NCI-H526 treated with DMSO at 0.1 percent for 48 hours (cell line): ENCODE measurements around the gene MIPEP.

Experiments
- DNase-seq: peaks from one replicate; lab custom pipeline; 2025; lab: John Stamatoyannopoulos, UW

MIPEP gene

DNA sequence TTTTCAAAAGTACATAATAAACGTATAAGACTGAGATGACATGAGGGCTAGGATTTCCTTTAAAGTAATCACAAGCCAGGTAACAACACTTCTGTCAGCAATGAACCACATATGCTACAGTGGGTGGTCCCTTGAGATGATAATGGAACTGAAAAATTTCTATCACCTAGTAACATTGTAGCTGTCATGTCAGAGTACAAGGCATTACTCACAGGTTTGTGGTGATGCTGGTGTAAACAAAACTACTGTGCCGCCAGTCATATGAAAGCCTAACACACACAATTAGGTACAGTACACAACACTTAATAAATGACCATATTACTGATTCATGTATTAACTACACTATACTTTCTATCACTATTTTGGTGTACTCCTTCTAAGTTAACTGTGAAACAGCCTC, 36.8 kb downstream of the MIPEP start:
- no peak for DNase-seq

DNA sequence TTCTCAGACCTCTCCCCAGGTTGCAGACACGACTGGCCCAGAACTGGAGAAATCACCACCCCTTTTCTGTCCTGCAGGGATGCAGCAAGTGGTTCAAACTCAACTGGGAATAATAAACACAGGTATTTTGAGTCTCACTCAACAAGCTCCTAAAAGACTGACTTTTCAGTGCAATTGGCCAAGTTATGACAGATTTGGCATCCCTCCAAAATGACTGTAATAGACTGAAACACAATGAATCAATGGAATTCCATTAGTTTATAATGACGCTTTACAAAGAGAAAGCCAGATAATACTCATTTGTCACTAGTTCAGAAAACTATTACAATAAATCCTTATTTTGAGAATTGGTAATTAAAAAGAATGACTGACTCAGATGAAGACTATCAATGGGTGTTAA, 38.1 kb downstream of the MIPEP start:
- no peak for DNase-seq

DNA sequence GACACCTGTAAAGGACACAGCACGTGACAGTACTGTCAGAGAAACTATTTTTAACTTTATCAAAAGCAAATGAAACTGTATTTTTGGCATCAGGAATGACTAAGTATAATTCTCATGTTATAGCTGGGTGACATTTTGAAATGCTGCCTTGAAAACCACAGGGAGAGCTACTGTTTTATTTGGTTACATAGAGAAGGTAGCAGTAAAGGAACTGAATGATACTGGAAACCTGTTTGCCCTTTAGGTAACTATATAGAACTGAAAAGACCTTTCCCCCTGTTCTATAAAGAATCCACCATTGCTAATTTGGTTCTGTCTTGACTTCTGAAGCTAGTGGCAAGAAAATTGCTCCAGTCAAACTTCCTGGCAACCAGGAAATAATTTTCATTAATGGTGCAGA, 39.1 kb downstream of the MIPEP start:
- no peak for DNase-seq

DNA sequence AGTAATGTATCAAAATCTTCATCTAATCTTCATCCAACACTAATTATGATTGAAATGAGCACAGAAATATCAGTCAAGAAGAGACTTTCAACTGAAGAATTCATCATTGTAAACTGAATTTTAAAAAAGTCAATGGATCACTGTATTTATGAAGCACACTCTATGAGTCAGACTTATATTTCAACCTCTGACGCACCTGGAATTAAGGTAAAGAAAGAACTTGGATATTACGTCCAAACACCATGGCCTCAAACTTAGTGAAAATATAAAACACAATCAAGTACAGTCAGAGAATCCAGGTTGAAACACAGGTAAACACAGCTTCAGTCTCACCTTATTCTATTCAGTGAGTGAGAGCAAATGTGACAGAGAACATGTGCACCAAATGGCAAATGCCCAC, 39.5 kb downstream of the MIPEP start:
- DNase-seq = no peak

DNA sequence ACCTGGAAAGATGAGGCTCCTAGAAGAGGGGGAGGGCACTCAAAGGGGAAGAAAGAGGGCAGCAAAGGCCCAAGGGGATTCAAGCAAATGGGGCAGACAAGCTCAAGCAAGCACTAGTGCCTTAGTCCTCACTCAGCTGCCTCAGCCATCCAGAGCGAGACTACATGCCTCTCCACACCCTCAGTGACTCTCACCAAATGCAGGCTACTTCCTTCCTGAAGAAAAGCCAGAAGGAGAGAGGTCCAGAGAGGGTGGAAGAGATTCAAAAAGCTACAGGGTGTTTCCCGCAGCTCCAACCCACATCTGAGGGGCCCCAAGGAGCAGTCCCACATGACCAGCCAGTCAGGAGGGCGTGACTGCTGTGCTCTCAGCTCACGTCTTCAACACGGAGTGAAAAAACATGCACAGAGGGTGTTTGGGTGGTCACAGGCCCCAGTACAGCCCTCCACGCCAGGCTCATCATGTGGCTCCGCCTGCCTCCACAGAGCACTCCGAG, 40.5 kb downstream of the MIPEP start:
- DNase-seq = no peak

DNA sequence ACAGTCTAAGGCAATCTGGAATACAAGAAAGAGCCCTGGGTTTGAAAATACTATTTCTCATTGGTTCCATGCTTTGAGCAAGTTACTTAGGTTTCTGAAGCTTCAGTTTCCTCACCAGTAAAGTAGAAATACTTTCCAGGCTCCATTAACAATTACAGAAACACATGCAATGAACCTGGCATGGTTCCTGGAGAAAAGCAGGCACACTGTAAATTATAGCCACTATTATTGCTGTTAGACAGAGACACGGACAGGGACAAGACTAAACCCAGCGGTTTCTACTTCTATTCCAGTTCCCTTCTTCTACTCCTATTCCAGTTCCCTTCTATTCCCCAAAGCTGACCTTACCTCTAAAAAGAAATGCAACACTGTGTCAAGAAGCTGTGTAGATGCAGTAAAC, 41.2 kb downstream of the MIPEP start:
- DNase-seq = no peak

DNA sequence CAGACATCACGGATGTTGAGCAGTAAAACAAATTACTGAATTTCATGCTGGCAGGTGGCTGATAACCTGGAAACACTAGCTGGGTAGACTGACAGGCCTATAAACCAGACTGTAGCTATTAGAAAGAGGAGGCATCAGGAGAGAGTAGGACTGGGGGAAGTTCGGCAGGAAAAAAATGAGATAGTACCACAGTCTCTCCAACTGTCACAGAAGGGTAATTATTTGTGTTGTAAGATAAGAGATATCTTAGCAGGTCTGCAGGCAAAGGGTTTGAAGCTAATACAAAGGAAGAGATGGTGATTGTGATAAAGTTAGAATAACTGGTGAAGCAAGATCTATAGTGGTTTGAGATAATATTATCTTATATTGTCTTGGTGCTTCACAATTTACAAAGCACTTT, 41.7 kb downstream of the MIPEP start:
- DNase-seq = no peak

DNA sequence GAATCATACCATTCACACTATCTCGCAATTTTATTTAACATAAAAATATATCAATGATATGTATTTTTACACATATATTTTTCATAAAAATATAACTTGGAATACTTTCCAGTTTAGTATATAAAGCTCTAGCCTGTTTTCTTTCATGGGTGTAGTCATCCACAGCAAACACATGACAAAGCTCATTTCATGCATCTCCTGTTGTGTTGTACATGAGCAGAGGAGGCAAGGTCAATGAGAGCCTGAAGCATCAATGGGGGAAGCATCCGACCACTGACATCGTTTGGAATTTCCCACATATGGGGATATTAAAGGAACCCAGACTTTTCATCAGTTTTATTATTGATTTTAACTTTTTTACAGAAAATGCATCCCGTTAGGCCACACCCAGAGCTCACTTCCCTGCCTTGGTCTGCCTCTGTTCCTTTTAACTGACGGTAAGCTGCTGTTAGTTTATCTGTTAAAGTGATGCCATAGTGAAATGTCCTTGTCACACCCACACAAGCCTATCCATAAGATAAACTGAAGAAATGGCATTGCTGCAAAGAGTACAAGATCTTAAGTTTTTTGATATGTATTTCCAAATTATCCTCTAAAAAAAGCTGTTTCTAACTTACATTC, 44.0 kb downstream of the MIPEP start:
- no peak for DNase-seq

DNA sequence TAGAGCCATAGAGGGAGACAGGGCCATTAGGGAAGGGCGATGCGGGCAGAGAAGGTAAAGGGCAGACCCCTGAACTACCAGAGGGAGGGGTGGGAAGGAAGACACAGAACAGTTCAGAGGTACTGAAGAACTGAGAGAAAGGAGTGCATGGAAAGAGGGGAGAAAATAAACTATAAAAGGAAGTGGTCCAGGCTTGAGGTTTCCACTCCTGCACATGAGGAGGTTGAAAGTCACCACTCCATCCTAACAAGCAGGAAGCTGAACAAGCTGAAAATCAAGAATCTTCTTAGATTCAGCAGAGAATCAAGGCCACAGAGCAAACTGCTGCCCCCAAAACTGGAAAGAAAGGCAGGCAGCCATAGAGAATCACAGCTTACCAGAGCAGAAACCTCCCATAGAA, 45.1 kb downstream of the MIPEP start:
- no peak for DNase-seq

DNA sequence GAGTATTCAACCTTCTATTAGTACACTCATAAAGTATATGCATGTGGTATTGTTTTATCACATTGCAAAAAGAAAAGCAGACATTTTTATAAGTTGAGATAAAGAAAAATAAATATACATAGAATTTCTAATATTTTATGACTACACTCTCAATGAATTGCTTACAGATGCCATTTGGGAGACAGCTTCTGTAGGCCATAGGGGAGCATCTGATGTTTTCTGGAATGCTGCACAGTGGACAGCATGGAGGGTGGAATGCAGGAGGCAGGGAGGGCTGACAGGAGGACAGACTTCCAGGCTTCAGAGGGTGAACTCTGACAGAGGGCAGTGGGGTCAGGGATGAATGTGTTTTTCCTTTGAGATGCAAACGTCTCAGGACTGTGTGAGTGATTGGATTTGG, 45.8 kb downstream of the MIPEP start:
- DNase-seq = no peak

DNA sequence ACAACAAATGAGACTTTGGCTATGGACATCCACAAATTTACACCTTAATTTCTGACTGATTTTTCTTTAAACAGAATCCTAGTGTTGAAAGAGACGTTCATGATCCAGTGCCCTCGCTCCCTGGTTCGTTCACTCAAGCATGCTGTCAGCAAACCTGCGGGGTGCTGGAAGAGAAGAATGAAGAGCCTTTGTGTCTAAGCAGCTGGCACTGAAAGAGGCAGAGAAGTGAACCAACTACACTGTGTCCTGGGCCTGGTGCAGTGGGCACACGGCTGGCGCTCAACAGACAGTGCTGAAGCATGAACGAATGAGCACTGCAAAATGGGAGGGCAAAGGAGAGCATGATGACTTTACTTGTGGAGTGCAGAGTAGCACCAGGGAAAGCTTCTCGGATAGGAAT, 46.8 kb downstream of the MIPEP start:
- DNase-seq = no peak

DNA sequence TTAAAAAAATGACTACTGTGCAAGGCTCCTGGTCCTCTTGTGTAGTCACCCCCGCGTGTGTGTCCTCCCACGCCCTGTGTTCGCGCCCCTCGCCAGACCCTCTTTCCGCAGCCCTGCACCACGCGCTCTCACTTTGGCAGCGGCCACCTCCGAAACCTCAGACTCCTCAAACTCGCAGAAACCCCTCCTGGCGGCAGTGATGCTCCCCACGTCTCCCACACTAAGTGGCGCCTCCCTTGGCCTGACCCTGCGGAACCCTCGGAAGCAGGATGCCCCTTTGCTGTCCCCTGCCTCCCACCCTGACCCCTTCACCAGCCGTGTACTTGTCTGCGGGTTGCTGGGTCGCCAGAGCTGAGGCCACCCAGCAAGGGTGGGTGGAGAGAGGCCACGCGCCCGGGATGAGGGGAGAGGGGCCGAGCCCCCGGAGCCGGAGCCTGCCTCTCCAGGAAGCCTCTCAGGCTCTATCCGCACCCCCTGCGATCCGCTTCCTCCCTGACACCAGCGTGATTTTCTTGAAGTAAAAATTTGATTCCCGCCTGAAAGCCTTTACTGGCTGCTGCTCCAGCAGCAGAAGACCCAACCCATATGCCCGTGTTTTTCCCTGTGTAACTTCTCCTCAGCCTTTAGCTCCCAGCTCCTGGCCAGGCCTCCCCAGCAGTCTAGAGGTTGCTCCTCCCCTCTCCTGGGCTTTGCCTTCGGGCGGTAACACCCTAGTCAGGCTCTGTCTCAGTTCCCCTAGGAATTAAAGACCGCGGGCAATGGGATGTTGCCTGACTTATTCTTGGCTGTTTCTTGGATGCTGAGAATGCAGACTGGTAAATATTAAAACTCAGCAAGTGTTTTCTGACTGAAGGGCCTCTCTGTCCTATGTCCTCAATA, 55.2 kb downstream of the MIPEP start:
- DNase-seq = no peak

DNA sequence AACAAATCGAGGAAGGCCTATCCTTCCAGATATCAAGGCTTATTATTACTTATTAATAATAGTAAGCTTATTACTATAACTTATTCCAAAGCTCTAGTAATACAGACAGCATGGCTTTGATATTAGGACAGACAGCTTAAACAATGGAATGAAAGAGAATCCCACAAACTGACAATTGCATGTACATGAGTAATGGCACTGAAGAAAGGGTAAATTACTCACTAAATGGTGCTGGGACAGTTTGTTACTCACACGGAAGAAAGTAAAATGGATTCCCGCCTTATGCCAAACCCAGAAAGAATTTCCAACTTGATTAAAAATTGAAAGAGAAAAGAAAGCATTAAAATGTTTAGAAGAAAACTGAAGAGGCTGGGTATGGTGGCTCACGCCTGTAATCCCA, 60.3 kb downstream of the MIPEP start:
- no peak for DNase-seq

DNA sequence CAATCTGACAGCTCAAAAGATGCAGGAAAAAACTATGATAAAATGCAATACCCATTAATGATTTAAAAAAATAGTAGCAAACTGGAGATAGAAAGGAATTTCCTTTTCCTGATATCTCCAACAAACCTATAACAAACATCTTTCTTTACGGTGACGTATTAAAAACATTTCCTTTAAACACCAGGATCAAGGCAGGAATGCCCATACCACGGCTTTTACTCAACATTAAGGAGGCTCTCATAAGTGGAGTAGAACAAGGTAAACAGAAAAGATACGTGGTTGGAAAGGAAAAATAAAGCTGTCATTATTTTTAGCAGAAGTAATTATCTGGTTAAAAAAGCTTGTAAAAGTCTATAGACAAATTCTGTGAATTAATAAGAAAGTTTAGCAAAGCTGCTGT, 61.1 kb downstream of the MIPEP start:
- DNase-seq = no peak

DNA sequence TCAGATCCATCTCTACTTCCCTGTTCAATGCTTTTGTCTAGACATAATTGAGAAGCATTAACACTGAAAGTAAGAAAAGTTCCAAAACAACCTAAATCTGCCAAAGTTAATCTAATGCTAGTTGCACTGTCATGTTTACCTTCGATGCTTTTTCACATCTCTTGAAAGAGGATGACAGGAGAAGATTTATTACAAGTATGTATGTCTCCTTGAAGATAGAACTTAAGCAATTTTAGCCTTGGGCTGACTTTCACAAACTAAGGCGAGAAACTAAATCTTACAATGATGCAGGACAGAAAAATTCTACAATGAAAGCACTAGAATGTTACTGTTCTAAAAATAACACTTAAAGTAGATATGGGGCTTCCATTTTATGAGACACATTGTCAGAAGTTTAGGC, 64.0 kb downstream of the MIPEP start:
- no peak for DNase-seq

DNA sequence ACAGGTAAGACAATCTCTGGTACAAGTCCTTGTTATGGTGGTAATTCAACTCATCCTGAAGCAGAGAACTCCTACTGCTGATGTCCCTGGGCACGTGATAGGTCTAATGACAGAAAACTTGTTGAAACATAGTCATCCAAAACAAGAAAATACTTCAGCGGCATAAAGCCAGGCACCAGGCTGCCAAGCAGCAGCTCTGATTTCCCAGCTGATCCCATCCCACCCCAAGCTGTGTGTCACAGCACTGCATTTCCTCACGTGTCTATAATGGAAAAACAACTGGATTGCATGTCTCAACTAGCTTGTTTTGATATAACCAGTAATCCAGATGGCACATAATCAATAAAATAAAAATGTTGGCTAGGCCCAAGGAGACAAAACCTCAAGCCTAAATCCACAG, 64.8 kb downstream of the MIPEP start:
- no peak for DNase-seq

DNA sequence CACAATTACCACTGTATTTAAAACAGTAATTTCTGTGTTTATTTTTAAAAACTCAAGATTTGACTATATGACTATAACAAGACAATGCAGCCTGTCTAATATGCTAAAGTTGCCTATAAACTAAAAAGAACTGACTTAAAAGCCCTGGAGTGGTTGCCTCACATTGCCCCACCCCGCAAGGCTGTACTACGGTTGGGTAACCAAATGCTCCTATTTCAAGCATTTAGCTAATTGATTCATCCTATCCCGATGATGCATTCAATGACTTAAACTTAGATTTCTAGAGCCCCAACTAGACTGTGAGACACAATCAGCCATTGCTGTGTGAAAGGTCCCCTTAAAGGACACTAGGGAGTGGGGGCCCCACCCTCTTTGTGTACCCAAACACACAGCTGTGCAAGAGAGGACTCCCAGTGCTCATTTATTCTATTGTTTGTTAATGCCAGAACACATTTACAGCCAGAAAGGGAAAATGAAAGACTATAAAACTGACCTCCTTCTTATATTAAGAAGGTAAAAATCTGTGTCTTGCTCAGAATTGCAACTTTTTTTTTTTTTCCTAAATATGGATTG, 66.9 kb downstream of the MIPEP start:
- DNase-seq = no peak

DNA sequence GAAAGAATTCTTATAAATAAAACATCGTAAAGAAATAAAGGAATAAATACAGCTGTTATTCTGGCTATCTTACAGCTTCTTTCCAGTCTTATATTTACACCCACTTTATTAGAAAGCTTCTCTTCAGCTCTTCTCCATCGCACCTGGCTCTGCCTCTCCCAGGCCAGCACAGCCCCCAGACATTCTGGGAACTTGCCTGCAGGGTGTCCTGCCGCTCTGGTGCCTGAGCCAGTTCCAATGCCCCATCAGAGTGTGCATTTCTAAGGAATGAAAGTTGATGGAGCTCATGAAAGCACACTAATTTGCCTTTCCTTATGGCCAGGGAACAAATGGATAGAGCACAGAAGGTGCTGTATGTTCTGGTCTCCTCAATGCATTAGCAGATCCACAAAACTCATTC, 68.7 kb downstream of the MIPEP start:
- no peak for DNase-seq

DNA sequence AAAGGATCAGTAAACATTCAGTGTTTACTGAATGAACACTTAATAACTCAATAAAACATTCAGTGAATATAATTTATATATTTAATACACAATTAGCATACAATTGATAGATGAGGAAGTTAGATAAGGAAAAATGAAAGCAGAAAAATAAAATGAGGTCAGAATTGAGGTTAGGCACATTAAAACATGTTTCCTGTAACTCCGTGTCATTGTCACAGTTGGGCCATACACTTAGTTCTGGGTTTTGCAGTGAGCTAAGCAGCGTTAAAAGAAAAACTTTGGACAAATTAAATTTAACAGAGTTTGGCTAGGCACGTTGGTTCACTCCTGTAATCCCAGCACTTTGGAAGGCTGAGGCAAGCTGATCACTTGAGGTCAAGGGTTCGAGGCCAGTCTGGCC, 71.4 kb downstream of the MIPEP start:
- DNase-seq = no peak

DNA sequence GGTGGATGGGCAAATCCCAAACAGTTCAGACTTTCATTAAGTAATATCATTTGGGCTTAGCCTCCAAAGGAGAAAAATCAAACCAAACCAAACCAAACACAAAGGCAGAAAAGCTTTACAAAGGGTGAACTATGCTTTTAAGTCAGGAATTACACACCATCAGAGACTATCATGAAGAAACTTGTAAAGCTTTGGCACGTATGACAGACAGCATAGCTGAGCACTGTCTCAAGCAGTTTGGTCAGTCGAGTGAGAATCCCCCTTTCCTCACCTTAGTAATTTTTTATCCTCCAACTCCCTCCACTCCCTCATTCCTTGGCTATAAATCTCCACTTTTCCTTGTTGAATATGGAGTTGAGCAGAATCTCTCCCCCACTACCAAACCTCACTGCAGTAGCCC, 72.1 kb downstream of the MIPEP start:
- no peak for DNase-seq

DNA sequence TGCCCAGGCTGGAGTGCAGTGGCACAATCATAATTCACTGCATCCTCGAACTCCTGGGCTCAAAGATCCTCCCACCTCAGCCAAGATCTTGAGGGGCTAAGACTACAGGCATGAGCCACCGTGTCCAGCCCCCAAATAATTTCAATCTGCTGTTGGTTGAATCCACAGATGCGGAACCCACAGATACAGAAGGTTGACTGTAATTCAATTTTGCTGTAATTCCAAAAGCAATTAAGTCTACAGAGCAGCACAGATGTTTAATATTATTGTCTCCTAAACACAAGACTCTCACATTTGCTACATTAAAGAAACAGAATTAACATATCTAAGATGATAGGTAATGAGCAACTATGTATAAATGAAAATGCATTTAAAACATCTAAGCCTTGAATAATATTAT, 75.6 kb downstream of the MIPEP start:
- DNase-seq = no peak

DNA sequence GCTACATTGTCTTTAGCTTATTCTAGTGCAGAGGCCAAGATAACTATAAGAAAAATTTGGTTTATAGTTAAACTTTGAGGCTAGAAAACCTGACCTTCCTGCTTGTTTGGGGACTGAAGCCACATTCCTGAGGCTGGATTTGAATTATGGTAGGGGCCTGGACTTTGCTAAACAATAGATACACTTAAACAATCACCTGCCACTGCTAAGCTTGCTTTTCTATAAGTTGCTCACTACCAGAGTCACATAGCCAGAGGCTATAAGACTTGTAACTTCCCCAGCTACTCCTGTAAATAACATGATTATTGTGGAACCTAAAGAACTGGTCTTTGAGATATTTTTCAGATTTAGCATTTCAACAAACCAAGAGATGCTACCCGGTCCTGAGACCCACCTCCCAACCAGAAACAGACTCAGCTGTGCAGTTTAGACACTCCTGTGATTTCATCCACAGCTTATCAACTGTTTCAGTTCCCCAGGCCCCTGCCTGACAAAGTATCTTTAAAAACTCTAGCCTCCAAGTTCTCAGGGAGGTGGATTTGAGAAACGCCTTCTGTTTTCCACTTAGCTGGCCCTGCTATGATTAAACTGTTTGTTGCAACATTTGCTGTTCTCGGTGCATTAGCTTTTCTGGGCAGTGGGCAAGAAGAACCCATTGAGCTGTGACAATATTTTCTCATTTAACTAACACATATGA, 77.7 kb downstream of the MIPEP start:
- no peak for DNase-seq
